Measurements from ENCODE around the gene ETV6.
A peak's percentile ranks its signal among the peaks of the same experiment; 100 is the strongest.
"Not testable (repeated sequence)": the region's sequence is repeated elsewhere in the genome, so short reads cannot be mapped to it uniquely, and the experiment has no call there.

The ETV6 gene

GRCh38 chr12:11673666-11674461, 24.4 kb downstream of the ETV6 start:
- H3K27ac Mint-ChIP-seq, result no peak overlapping the region
- H3K4me3 Mint-ChIP-seq, result no peak overlapping the region
- H3K9me3 Mint-ChIP-seq, result no peaks in the 10 kb centered on the region

GRCh38 chr12:11674894-11675390, 25.5 kb downstream of the ETV6 start:
- H3K36me3 Mint-ChIP-seq, result peaks cover 8% of the 10 kb centered on the region
- H3K27ac Mint-ChIP-seq, result no peak overlapping the region
- H3K9me3 Mint-ChIP-seq, result no peaks in the 10 kb centered on the region
- no peaks in the 10 kb centered on the region for H3K27me3 Mint-ChIP-seq
- no peak overlapping the region for H3K4me3 Mint-ChIP-seq
- H3K4me1 Mint-ChIP-seq, result peaks cover 84% of the 10 kb centered on the region

More at GRCh38 chr12:11673666-11674461, 24.4 kb downstream of the ETV6 start:
- no peaks in the 10 kb centered on the region for H3K27me3 Mint-ChIP-seq
- H3K4me1 Mint-ChIP-seq, result peaks cover 85% of the 10 kb centered on the region
- peaks cover 6% of the 10 kb centered on the region for H3K36me3 Mint-ChIP-seq

- no peaks in the 10 kb centered on the region for H3K9me3 Mint-ChIP-seq
- H3K36me3 Mint-ChIP-seq, result peaks cover 8% of the 10 kb centered on the region
- no peaks in the 10 kb centered on the region for H3K27me3 Mint-ChIP-seq
- H3K4me1 Mint-ChIP-seq, result peaks cover 77% of the 10 kb centered on the region
- H3K27ac Mint-ChIP-seq, result no peak overlapping the region
- no peak overlapping the region for H3K4me3 Mint-ChIP-seq
Observed at GRCh38 chr12:11676052-11676451, 26.6 kb downstream of the ETV6 start.

GRCh38 chr12:11677093-11677492, 27.6 kb downstream of the ETV6 start:
- H3K4me3 Mint-ChIP-seq, result no peak overlapping the region
- H3K27ac Mint-ChIP-seq, result no peak overlapping the region
- H3K36me3 Mint-ChIP-seq, result peaks cover 9% of the 10 kb centered on the region
- no peaks in the 10 kb centered on the region for H3K9me3 Mint-ChIP-seq
- H3K27me3 Mint-ChIP-seq, result no peaks in the 10 kb centered on the region
- H3K4me1 Mint-ChIP-seq, result peaks cover 71% of the 10 kb centered on the region

GRCh38 chr12:11677752-11678151, 28.3 kb downstream of the ETV6 start:
- H3K9me3 Mint-ChIP-seq, result no peaks in the 10 kb centered on the region
- no peak overlapping the region for H3K4me3 Mint-ChIP-seq
- no peaks in the 10 kb centered on the region for H3K27me3 Mint-ChIP-seq
- H3K4me1 Mint-ChIP-seq, result peaks cover 71% of the 10 kb centered on the region
- no peak overlapping the region for H3K27ac Mint-ChIP-seq
- peaks cover 12% of the 10 kb centered on the region for H3K36me3 Mint-ChIP-seq

DNA sequence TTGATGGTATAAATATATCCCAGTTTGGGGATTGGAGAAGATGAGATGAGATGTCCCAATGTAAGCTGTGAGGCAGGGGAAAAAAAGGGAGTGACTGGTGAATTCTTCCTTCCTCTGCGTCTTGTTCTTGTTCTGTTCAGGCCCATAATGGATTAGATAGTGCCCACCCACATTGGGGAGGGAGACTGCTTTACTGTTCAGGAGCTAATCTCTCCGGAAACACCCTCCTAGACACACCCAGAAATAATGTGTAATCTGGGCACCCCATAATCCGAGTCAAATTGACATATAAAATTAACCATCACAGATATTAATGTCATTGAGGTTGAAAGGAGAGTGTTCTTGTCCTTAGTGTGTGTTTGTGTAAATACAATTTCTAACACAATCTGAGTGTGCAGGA, 29.3 kb downstream of the ETV6 start:
- Mint-ChIP-seq H3K27me3 (no peaks in the 10 kb centered on the region), H3K36me3 (peaks cover 10% of the 10 kb centered on the region), H3K4me1 (peaks cover 71% of the 10 kb centered on the region), H3K4me3 (no peak overlapping the region), H3K9me3 (no peaks in the 10 kb centered on the region), H3K27ac (no peak overlapping the region)

GRCh38 chr12:11681207-11681606, 31.7 kb downstream of the ETV6 start:
- H3K27ac Mint-ChIP-seq, result no peak overlapping the region

DNA sequence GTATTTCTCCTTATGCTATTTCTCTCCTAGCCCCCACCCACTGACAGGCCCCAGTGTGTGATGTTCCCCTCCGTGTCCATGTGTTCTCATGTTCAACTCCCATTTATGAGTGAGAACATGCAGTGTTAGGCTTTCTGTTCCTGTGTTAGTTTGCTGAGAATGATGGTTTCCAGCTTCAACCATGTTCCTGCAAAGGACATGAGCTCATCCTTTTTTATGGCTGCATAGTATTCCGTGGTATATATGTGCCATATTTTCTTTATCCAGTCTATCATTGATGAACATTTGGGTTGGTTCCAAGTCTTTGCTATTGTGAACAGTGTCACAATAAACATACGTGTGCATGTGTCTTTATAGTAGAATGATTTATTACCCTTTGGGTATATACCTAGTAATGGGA, 32.2 kb downstream of the ETV6 start:
- not testable (repeated sequence) for H3K27ac Mint-ChIP-seq, H3K27me3 Mint-ChIP-seq, H3K9me3 Mint-ChIP-seq, H3K4me3 Mint-ChIP-seq
- Mint-ChIP-seq H3K36me3 (peaks cover 12% of the 10 kb centered on the region), H3K4me1 (peaks cover 66% of the 10 kb centered on the region)

More at GRCh38 chr12:11681207-11681606, 31.7 kb downstream of the ETV6 start:
- Mint-ChIP-seq H3K27me3 (no peaks in the 10 kb centered on the region), H3K9me3 (no peaks in the 10 kb centered on the region), H3K4me1 (peaks cover 68% of the 10 kb centered on the region), H3K36me3 (peaks cover 12% of the 10 kb centered on the region), H3K4me3 (no peak overlapping the region)

- H3K9me3 Mint-ChIP-seq, result no peaks in the 10 kb centered on the region
- H3K36me3 Mint-ChIP-seq, result peaks cover 10% of the 10 kb centered on the region
- H3K27ac Mint-ChIP-seq, result peak overlapping the region; percentile 75
- no peak overlapping the region for H3K4me3 Mint-ChIP-seq
- peaks cover 65% of the 10 kb centered on the region for H3K4me1 Mint-ChIP-seq
- H3K27me3 Mint-ChIP-seq, result no peaks in the 10 kb centered on the region
Observed at GRCh38 chr12:11684393-11684792, 34.9 kb downstream of the ETV6 start.

DNA sequence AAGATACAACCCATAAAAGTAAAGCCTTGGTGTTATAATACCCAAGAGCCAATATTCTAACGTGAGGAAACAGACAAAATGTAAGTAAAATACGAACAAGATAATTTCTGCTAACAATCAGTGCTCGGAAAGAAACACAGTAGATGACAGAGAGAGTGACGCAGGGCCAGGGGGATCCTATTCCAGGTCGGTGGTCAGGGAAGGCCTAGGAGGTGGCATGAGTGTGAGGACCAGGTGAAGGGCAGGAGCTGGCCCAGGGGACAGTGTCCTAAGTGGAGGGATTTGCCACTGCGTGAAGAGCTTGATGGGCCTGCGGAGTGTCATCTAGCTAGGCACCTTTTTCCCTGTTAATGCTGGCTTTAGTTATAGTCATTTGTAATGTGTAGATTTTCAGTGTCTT, 35.3 kb downstream of the ETV6 start:
- Mint-ChIP-seq H3K4me3 (no peak overlapping the region), H3K9me3 (no peaks in the 10 kb centered on the region), H3K36me3 (peaks cover 8% of the 10 kb centered on the region), H3K27me3 (no peaks in the 10 kb centered on the region), H3K4me1 (peaks cover 61% of the 10 kb centered on the region), H3K27ac (peak overlapping the region; percentile 75)

DNA sequence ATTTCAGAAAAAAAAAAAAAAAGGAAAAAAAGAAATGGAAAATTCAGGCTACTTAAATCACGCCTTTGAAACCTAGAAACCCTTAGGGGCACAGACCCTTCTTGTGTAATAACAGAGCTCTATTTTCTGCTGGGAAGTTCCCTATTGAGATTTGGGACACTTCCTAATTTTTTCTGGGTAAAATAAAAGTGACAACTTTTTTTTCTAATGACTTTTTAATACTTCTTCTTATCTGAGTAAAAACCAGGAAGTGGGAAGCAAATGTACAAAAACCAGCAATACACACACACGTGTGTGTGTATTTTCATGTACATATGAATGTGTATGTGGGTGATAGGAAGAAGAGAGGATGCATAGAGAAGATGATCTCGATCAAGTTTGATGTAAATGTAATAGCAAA, 35.8 kb downstream of the ETV6 start:
- Mint-ChIP-seq H3K27me3 (no peaks in the 10 kb centered on the region), H3K9me3 (no peaks in the 10 kb centered on the region), H3K4me3 (no peak overlapping the region), H3K36me3 (peaks cover 8% of the 10 kb centered on the region), H3K4me1 (peaks cover 65% of the 10 kb centered on the region), H3K27ac (no peak overlapping the region)

DNA sequence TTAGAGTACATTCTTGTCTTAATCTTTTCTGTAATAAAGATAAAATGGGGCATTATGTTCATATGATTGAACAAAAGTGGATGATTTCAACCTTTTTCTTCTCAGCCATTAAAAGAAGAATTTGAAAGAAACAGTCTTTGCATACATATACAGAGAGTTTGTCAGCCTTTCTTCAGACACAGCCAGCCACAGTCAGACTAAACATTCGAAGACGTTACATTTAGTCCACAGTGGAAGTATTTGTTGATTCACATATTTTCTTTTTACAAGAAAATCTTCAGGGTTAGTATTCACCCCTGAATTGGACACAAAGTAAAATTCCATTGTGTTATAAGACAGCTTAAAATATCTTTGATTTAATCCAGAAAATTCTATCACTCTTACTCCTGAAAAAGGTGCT, 36.2 kb downstream of the ETV6 start:
- peaks cover 8% of the 10 kb centered on the region for H3K36me3 Mint-ChIP-seq
- H3K27me3 Mint-ChIP-seq, result no peaks in the 10 kb centered on the region

DNA sequence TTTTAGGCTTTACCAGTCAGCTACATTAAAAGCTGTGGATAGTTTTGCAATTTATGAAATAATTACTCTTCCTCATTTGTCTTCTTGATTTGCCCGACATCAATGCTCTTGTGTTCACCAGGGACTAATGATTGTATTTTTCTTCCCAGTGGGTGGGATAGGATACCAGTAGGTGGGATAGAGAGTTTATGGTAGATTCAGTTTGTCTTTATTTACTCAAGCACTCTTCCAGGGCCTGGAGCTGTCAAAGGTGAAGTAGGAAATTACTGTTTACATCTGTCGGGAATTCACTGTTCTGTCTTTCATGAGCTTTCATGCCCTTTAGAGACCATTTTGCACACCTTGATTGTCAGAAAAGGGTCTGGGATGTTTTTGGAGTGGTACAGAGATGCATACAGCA, 36.6 kb downstream of the ETV6 start:
- H3K4me1 Mint-ChIP-seq, result peaks cover 69% of the 10 kb centered on the region
- peak overlapping the region; percentile 66 for H3K27ac Mint-ChIP-seq

More for the DNA sequence above, 36.2 kb downstream of the ETV6 start:
- Mint-ChIP-seq H3K9me3 (no peaks in the 10 kb centered on the region), H3K27ac (no peak overlapping the region), H3K4me1 (peaks cover 66% of the 10 kb centered on the region), H3K4me3 (no peak overlapping the region)

DNA sequence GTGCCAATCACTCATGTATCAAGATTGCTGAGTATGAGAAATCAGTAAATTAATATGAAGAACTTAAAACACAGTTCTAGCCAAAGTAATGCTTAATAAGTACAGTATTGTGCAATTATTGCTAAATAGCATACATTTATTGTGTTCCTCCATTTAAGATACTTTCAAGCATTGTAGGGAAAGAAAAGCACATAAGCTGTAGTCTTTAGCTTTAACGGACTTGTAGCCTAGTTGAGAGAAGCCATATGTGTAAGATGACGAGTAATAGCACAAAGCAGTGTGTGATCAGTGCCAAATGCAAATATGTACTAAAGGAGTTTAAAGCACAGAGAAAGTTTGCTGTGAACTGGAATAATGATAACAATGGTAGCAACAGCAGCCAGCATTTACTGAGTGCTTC, 38.1 kb downstream of the ETV6 start:
- peaks cover 69% of the 10 kb centered on the region for H3K4me1 Mint-ChIP-seq
- no peak overlapping the region for H3K4me3 Mint-ChIP-seq
- no peak overlapping the region for H3K27ac Mint-ChIP-seq
- peaks cover 4% of the 10 kb centered on the region for H3K36me3 Mint-ChIP-seq
- H3K27me3 Mint-ChIP-seq, result no peaks in the 10 kb centered on the region
- no peaks in the 10 kb centered on the region for H3K9me3 Mint-ChIP-seq

More for the DNA sequence above, 36.6 kb downstream of the ETV6 start:
- Mint-ChIP-seq H3K4me3 (no peak overlapping the region), H3K27me3 (no peaks in the 10 kb centered on the region), H3K9me3 (no peaks in the 10 kb centered on the region), H3K36me3 (peaks cover 8% of the 10 kb centered on the region)

DNA sequence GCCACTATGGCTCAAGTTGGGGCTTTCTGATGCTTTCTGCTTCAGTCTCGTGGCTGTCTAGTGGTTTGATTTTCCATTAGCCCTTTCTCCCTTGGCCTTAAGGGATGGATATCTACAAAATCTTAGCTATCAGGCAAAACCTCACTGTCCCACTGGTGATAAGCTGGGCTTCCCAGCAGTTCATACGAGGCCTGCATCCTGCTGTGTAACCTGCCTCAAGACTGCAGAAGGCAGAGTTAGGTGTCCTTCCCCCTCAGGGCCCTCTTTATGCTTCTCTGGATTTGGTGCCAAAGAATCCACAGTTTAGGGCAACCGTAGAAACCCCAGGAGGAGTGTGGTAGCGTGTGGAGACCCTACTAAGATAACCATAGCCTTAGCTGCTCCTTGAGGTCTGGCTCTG, 38.9 kb downstream of the ETV6 start:
- H3K4me1 Mint-ChIP-seq, result peaks cover 65% of the 10 kb centered on the region
- no peak overlapping the region for H3K4me3 Mint-ChIP-seq
- no peaks in the 10 kb centered on the region for H3K9me3 Mint-ChIP-seq

DNA sequence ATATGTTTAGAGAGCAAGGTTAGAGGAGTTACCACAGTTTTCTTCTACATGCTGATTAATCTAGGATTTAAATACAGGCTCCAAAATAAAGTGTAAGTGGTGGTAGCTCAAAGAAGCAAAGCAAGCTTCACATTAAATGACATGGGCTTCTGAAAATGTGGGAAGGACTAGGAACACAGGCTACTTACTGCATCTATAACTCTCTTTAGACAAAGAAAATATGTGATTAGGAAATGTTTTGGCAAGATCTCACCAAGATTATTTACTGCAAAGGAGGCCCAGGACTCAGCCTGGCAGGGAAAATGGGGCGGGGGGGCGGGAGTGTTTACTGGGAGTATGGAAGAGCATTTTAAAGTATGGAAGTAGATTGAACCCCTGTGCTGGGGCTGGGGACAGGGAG, 39.4 kb downstream of the ETV6 start:
- Mint-ChIP-seq H3K36me3 (peaks cover 5% of the 10 kb centered on the region), H3K27me3 (no peaks in the 10 kb centered on the region), H3K27ac (no peak overlapping the region), H3K9me3 (no peaks in the 10 kb centered on the region), H3K4me1 (peaks cover 65% of the 10 kb centered on the region), H3K4me3 (no peak overlapping the region)

More for the DNA sequence above, 38.9 kb downstream of the ETV6 start:
- Mint-ChIP-seq H3K36me3 (peaks cover 6% of the 10 kb centered on the region), H3K27ac (no peak overlapping the region), H3K27me3 (no peaks in the 10 kb centered on the region)

All from activated naive CD4-positive, alpha-beta T cell treated with anti-CD3 and anti-CD28 coated beads, Interleukin-2, amount 50 U/mL, for 24 hours (primary cell).